Neural progenitor cell (in vitro differentiated cells): Measurements from ENCODE around the gene CHAC1.

Experiments used
- CTCF ChIP-seq: fragments of 200-600 bp; sonication (generic); IDR thresholded peaks from 2 replicates; pipeline ENCODE4 v1.5.1; 2017; ENCODE audit warnings: antibody characterized with exemption, mild to moderate bottlenecking
- EZH2 ChIP-seq: fragments of 200-600 bp; sonication (generic); IDR thresholded peaks from 2 replicates; pipeline ENCODE4 v1.6.1; 2017; ENCODE audit warnings: antibody characterized with exemption, mild to moderate bottlenecking, moderate library complexity
- EZH2phosphoT487 ChIP-seq: fragments of 200-600 bp; sonication (generic); IDR thresholded peaks from 2 replicates; pipeline ENCODE4 v1.6.1; 2017; ENCODE audit warnings: antibody characterized with exemption

GRCh38 chr15:40933517-40933902, 19.8 kb upstream of the CHAC1 start:
- no peak for TF ChIP-seq CTCF
- TF ChIP-seq EZH2 = no peak
- no peak for TF ChIP-seq EZH2phosphoT487
